Fibroblast of lung (primary cell): ENCODE measurements around the gene RCN1. TPM values are rescaled to one million over a fixed set of nuclear protein-coding genes. Genes with fewer than 3 reads are reported as not detected.

Experiments
- DNase-seq, 2 donors: peaks; one replicate each; pipeline versions ENCODE4 v3.0.0 to v3.0.0-alpha.2; 2010; ENCODE audit warnings: low read depth in 2 of 2
- H2AFZ ChIP-seq: 2 replicates; pipeline ENCODE4 v1.5.1; 2012; ENCODE audit warnings: low read length, control low read depth, inconsistent platforms
- H3K27ac ChIP-seq: 2 replicates; pipeline ENCODE4 v1.5.1; 2011; ENCODE audit warnings: low read length, control low read depth; ENCODE audit not compliant: insufficient read depth
- H3K27me3 ChIP-seq: 2 replicates; pipeline ENCODE4 v1.5.1; 2011; ENCODE audit warnings: mild to moderate bottlenecking, low read length; ENCODE audit not compliant: control insufficient read depth, insufficient read depth
- H3K36me3 ChIP-seq: 2 replicates; pipeline ENCODE4 v1.5.1; 2011; ENCODE audit warnings: low read length; ENCODE audit not compliant: control insufficient read depth, insufficient read depth
- H3K4me1 ChIP-seq: 2 replicates; pipeline ENCODE4 v1.5.1; 2011; ENCODE audit warnings: low read length; ENCODE audit not compliant: control insufficient read depth, insufficient read depth; ENCODE audit errors: extremely low read depth
- H3K4me2 ChIP-seq: 2 replicates; pipeline ENCODE4 v1.5.1; 2011; ENCODE audit warnings: low read length, control low read depth; ENCODE audit not compliant: insufficient read depth; ENCODE audit errors: extremely low read depth
- H3K4me3 ChIP-seq, 4 experiments: fragments of 200-600 bp in 1 of 4; sonication (generic) in 1 of 4; replicated peaks in 1 of 4; 2 replicates each; pipeline ENCODE4 v1.5.1; 2011 to 2016; ENCODE audit warnings: low read length in 4 of 4, low read depth in 3 of 4, mild to moderate bottlenecking in 3 of 4, control low read depth in 2 of 4, inconsistent platforms in 1 of 4, mixed read lengths in 1 of 4; ENCODE audit not compliant: insufficient read depth in 1 of 4; ENCODE audit errors: control extremely low read depth in 1 of 4
- H3K79me2 ChIP-seq: 2 replicates; pipeline ENCODE4 v1.5.1; 2012; ENCODE audit warnings: mild to moderate bottlenecking, low read length, inconsistent platforms; ENCODE audit not compliant: control insufficient read depth, insufficient read depth
- H3K9ac ChIP-seq: 2 replicates; pipeline ENCODE4 v1.5.1; 2011; ENCODE audit warnings: mild to moderate bottlenecking, low read length, control low read depth; ENCODE audit not compliant: insufficient read depth
- H3K9me3 ChIP-seq: 2 replicates; pipeline ENCODE4 v1.5.1; 2012; ENCODE audit warnings: low read depth, low read length; ENCODE audit not compliant: control insufficient read depth, insufficient read depth
- H4K20me1 ChIP-seq: 2 replicates; pipeline ENCODE4 v1.5.1; 2011; ENCODE audit warnings: low read length; ENCODE audit not compliant: control insufficient read depth, insufficient read depth; ENCODE audit errors: extremely low read depth
- EZH2 ChIP-seq: IDR thresholded peaks from 2 replicates; pipeline ENCODE4 v1.5.1; 2012; ENCODE audit warnings: low read length, control low read depth, mild to moderate bottlenecking; ENCODE audit errors: missing control alignments
- polyA plus RNA-seq, 2 donors: library from polyadenylated mRNA; depleted of rRNA in 1 of 2; stranded (reverse) in 1 of 2; unstranded in 1 of 2; fragments of >200 nt; gene quantifications; 2 replicates each; pipeline ENCODE4 v1.2.1, GENCODE V29; 2011 to 2012; ENCODE audit warnings: missing spikeins in 1 of 2
- total RNA-seq: library from RNA; depleted of rRNA; stranded (reverse); fragments of >200 nt; gene quantifications from 2 replicates; pipeline ENCODE4 v1.2.1, GENCODE V29; 2014
- TF ChIP-seq, protein P1 (sequence below), 2 donors: IDR thresholded peaks in 1 of 2; conservative IDR thresholded peaks in 1 of 2; 1 replicate in 1 of 2; 2 replicates in 1 of 2; pipeline ENCODE4 v1.5.1; 2011 to 2012; ENCODE audit warnings: low read length in 2 of 2, control low read depth in 1 of 2, inconsistent platforms in 1 of 2, low read depth in 1 of 2, mild to moderate bottlenecking in 1 of 2

The RCN1 gene
- total and polyA plus RNA-seq, 2 donors (not counting 1 experiment from before 2014, with no cell fraction given), result 371 to 436 TPM

DNA sequence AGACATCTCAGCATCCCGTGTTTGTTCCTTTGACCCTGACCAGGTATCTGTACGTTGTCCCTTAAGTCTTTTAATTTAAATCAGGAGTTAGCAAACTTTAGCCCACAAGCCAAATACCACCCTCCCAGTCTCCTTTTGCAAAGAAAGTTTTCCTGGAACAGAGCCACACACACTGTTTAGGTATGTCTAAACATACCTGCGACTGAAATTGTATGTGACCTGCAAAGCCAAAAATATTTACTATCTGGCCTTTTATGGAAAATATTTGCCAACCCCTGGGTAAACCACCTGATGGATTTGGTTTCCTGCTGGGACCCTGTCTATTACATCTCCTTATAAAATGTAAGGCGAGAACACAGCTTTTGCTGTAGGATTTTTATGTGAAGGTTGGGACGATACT lies 20.2 kb upstream of the RCN1 start:
- peaks cover 30% of the 10 kb centered on the region for H3K27me3 ChIP-seq
- no peak overlapping the region for H3K4me2 ChIP-seq
- TF ChIP-seq, protein P1, sequence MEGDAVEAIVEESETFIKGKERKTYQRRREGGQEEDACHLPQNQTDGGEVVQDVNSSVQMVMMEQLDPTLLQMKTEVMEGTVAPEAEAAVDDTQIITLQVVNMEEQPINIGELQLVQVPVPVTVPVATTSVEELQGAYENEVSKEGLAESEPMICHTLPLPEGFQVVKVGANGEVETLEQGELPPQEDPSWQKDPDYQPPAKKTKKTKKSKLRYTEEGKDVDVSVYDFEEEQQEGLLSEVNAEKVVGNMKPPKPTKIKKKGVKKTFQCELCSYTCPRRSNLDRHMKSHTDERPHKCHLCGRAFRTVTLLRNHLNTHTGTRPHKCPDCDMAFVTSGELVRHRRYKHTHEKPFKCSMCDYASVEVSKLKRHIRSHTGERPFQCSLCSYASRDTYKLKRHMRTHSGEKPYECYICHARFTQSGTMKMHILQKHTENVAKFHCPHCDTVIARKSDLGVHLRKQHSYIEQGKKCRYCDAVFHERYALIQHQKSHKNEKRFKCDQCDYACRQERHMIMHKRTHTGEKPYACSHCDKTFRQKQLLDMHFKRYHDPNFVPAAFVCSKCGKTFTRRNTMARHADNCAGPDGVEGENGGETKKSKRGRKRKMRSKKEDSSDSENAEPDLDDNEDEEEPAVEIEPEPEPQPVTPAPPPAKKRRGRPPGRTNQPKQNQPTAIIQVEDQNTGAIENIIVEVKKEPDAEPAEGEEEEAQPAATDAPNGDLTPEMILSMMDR (conservative IDR thresholded peaks at IDR 0.05 in 1 of 2, IDR thresholded peaks at IDR 0.05 in 1 of 2; ENCODE audit: low read depth in 1 of 2, low read length in 2 of 2), result no peak
- TF ChIP-seq EZH2, result no peak
- no peak for DNase-seq
- H3K36me3 ChIP-seq, result no peaks in the 10 kb centered on the region
- H2AFZ ChIP-seq, result no peak overlapping the region
- no peaks in the 10 kb centered on the region for H3K79me2 ChIP-seq
- H3K27ac ChIP-seq, result no peak overlapping the region
- H3K4me1 ChIP-seq, result no peaks in the 10 kb centered on the region
- H3K4me3 ChIP-seq, result no peak overlapping the region
- no peaks in the 10 kb centered on the region for H3K9me3 ChIP-seq
- H3K9ac ChIP-seq, result no peak overlapping the region
- H4K20me1 ChIP-seq, result no peaks in the 10 kb centered on the region

DNA sequence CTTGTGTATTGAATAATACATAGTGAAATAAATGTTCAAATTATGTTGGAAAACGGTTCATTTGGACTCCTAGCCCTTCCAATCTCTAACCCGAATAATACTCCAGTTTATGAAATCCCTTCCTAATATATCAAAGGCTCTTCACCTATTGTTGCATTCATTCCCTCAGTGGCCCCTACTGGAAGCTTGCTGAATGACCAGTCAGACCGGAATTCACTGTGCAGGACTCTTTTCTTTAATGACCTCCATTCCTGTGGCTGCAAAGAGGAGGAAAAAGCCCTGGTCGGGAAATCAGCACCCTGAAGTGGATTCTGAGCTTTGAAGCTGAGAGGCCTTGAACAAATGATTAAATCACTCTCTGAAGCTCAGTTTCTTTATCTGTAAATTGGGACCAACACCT lies 19.1 kb upstream of the RCN1 start:
- Histone ChIP-seq H3K27me3 (peaks cover 25% of the 10 kb centered on the region), H3K36me3 (no peaks in the 10 kb centered on the region), H3K4me1 (no peaks in the 10 kb centered on the region), H3K27ac (no peak overlapping the region), H2AFZ (no peak overlapping the region), H3K9ac (no peak overlapping the region), H4K20me1 (no peaks in the 10 kb centered on the region), H3K79me2 (no peaks in the 10 kb centered on the region), H3K4me3 (no peak overlapping the region), H3K9me3 (no peaks in the 10 kb centered on the region), H3K4me2 (no peak overlapping the region)
- DNase-seq, result peak; percentile 46 to 84
- TF ChIP-seq EZH2, result no peak
- TF ChIP-seq, protein P1 (conservative IDR thresholded peaks at IDR 0.05 in 1 of 2, IDR thresholded peaks at IDR 0.05 in 1 of 2; ENCODE audit: low read depth in 1 of 2, low read length in 2 of 2), result peak; percentile 59 to 65

DNA sequence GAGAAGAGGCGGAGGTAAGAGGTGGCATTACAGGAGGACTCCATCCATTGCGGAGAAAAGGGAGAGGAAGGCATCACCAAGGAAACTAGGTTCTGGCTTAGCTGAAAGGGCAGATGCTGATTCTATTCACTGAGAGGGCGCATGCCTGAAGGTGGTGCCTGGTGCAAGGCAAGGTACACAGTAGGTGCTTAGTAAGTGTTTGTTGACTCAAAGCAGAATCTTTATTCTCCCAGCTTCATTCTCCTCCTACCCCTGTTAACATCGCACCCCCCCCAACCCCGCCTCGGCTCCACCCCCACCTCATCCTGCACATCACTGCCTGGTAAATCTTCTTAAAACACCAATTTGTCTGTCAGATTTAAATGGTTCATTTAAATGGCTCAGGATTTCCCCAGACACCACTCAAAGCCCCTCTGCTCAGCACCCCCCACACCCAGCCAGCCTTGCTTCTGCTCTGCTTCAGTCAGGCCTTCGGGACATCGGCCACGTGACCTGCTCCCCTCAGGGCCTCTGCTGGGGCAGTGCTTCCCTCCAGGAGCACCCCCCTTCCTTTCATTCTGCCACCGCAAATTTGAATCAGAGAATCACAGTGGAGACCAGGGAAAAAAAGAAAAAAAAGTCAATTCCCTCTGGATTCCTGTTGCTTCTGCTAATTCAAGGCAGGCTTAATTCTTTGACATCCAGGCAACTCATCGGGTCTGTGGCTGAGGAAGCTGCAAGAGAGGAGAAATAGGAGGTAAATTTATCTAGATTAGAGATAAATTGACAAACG lies 17.8 kb upstream of the RCN1 start:
- no peak for DNase-seq
- H3K4me1 ChIP-seq, result no peaks in the 10 kb centered on the region
- no peak overlapping the region for H2AFZ ChIP-seq
- no peaks in the 10 kb centered on the region for H3K9me3 ChIP-seq
- H3K27ac ChIP-seq, result no peak overlapping the region
- no peak for TF ChIP-seq EZH2
- TF ChIP-seq, protein P1 (conservative IDR thresholded peaks at IDR 0.05 in 1 of 2, IDR thresholded peaks at IDR 0.05 in 1 of 2; ENCODE audit: low read depth in 1 of 2, low read length in 2 of 2), result no peak
- H3K79me2 ChIP-seq, result no peaks in the 10 kb centered on the region
- no peaks in the 10 kb centered on the region for H3K36me3 ChIP-seq
- H3K4me2 ChIP-seq, result no peak overlapping the region
- H3K9ac ChIP-seq, result no peak overlapping the region
- peaks cover 15% of the 10 kb centered on the region for H3K27me3 ChIP-seq
- no peak overlapping the region for H3K4me3 ChIP-seq
- no peaks in the 10 kb centered on the region for H4K20me1 ChIP-seq
